ENCODE measurements around the gene INA.

GRCh38 chr10:103254113-103254512 is 22.8 kb upstream of the INA start:
- no peak for TF ChIP-seq POLR2A (IDR thresholded peaks at IDR 0.05; ENCODE audit: low read depth, low read length)
- no peak for TF ChIP-seq POLR2AphosphoS5 (IDR thresholded peaks at IDR 0.05; ENCODE audit: low read depth, low read length)
- TF ChIP-seq TAF1 (IDR thresholded peaks at IDR 0.05; ENCODE audit: low read depth, low read length), result no peak
- TF ChIP-seq PAX5 (IDR thresholded peaks at IDR 0.05; ENCODE audit: insufficient read depth, low read length, severe bottlenecking), result no peak
- TF ChIP-seq SPI1 (IDR thresholded peaks at IDR 0.05; ENCODE audit: low read depth, low read length), result no peak
- no peak for TF ChIP-seq POU2F2 (IDR thresholded peaks at IDR 0.05; ENCODE audit: low read depth, low read length)

Measured in GM12891 (cell line).